BLaER1 treated with 17β-estradiol and CSF1 and Interleukin-3, amounts not matched to agents 10 nM and 100 nM (cell line): ENCODE data around the gene CALB2.
"Not testable (repeated sequence)": the region's sequence is repeated elsewhere in the genome, so short reads cannot be mapped to it uniquely, and the experiment has no call there.

ENCODE experiments used
- H3K27ac ChIP-seq, 11 experiments: shearing (Covaris generic); formaldehyde crosslinking; 2 replicates each; pipeline ENCODE4 v1.8.1; 2022
- H3K27me3 ChIP-seq, 11 experiments: shearing (Covaris generic); formaldehyde crosslinking; 2 replicates each; pipeline ENCODE4 v1.8.1; 2022
- H3K36me3 ChIP-seq, 11 experiments: shearing (Covaris generic); formaldehyde crosslinking; 2 replicates each; pipeline ENCODE4 v1.8.1; 2022
- H3K4me1 ChIP-seq, 10 experiments: shearing (Covaris generic); formaldehyde crosslinking; 2 replicates each; pipeline ENCODE4 v1.8.1; 2022
- H3K4me2 ChIP-seq, 11 experiments: shearing (Covaris generic); formaldehyde crosslinking; 2 replicates each; pipeline ENCODE4 v1.8.1; 2022
- H3K4me3 ChIP-seq, 10 experiments: shearing (Covaris generic); formaldehyde crosslinking; 2 replicates each; pipeline ENCODE4 v1.8.1; 2022
- H3K9ac ChIP-seq, 11 experiments: shearing (Covaris generic); formaldehyde crosslinking; 2 replicates each; pipeline ENCODE4 v1.8.1; 2022
- H3K9me3 ChIP-seq, 11 experiments: shearing (Covaris generic); formaldehyde crosslinking; replicated peaks in 1 of 11; 2 replicates each; pipeline ENCODE4 v1.8.1; 2022
- H4K20me1 ChIP-seq, 11 experiments: shearing (Covaris generic); formaldehyde crosslinking; 2 replicates each; pipeline ENCODE4 v1.8.1; 2022
- Cebpa-rat ChIP-seq, 11 experiments: shearing (Covaris generic); IDR thresholded peaks; 2 replicates each; pipeline ENCODE4 v1.8.1; 2022

CALB2 gene

DNA sequence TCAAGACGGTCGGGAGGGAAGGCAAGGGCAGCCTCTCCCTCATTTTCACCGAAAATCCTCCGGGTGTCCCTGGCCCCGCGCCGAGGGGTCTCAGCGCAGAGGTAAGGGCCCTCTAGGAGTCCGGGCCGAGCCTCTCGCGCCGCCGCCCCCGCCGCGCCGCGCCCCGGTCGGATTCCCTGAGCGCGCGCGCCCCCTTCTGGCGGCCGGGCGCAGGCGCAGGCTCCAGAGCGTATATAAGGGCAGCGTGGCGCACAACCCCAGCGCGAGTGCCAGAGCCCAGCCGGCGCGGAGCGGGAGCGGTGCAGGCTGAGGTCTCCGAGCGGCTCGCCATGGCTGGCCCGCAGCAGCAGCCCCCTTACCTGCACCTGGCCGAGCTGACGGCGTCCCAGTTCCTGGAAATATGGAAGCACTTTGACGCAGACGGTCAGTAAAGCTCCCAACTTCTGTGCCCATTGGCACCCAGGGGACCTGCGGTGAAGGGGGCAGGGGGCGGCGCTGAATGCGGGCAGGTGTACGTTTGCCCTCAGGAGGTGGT is at the start of gene CALB2:
CALB2 (plus strand) TSS at position 260 of the 535 bp plus-strand sequence; CDS start at position 330, 70 bp downstream.
- Histone ChIP-seq H3K36me3 (no peaks in the 10 kb centered on the region), H3K27ac (no peak within 1 kb of the TSS), H3K4me2 (peak within 1 kb of the TSS; percentile 81 to 97 (median 93)), H3K9me3 (no peaks in the 10 kb centered on the region), H3K9ac (peak within 1 kb of the TSS; percentile 21 to 64 (median 53); a peak in 14 of 22 replicates), H4K20me1 (peaks cover 0 to 9% (median 0%) of the 10 kb centered on the region in 11 experiments; a peak in 4 of 22 replicates), H3K4me3 (peak within 1 kb of the TSS; percentile 37 to 57 (median 43); a peak in 18 of 20 replicates), H3K27me3 (peaks cover 0 to 7% (median 0%) of the 10 kb centered on the region in 11 experiments; a peak in 5 of 22 replicates), H3K4me1 (peaks cover 5 to 13% (median 9%) of the 10 kb centered on the region in 10 experiments; a peak in 17 of 20 replicates)
- no peak for TF ChIP-seq Cebpa-rat (IDR thresholded peaks at IDR 0.05)

DNA sequence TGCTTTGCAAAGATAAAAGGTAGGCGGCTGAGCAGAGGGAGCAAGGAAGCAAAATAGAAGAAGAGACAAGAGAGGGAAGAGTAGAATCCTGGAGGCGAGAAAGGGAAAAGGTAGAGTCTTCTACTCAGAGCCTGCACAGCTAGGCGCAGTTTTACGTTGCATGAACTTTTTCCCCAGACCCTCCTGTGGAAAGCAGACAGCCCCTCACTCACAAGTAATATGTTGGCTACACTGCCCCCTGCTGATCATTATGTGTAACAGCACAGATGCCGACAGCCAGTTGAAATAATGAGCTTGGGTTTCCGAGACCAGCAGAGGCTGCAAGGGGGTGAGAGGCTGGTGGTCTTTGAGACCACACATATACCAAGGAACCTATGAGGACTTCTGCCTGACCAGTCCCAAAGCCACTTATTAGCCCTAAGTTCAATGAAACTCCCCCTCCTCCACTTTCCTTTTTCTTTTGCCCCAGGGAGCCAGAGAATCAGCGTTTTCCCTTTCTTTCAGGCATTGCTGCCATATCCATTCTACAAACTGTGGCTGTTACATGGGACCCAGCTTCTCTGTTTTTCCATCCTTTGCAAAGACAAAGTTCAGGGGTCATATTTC is 46.9 kb upstream of the CALB2 start:
- Histone ChIP-seq H3K9ac (no peak overlapping the region), H3K4me1 (no peaks in the 10 kb centered on the region), H3K36me3 (no peaks in the 10 kb centered on the region), H4K20me1 (0 out of 22 replicates have a peak, but pooled peaks cover 0 to 7% (median 0%) of the 10 kb centered on the region in 11 experiments), H3K27ac (no peak overlapping the region), H3K9me3 (no peaks in the 10 kb centered on the region), H3K27me3 (no peaks in the 10 kb centered on the region), H3K4me3 (no peak overlapping the region), H3K4me2 (no peak overlapping the region)
- no peak for TF ChIP-seq Cebpa-rat (IDR thresholded peaks at IDR 0.05)

DNA sequence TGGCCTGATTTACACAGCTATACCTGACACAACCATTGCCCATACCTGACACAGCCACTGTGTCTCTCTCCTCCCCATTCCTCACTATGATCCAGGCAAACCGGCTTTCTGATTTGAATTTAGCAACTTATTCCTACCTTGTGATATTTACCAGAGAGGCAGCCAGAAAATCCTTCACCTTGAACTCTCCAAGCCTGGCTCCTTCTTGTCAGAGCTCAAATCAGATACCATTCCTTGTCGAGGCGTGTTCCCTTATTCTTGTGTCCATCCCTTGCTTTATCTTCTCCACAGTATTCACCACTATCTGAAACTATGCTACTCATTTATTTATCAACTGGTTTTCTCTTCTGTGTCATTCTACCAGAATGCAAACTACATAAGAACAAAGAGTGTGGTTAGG is 44.9 kb upstream of the CALB2 start:
- not testable (repeated sequence) for H3K27ac ChIP-seq, H3K9me3 ChIP-seq, H3K4me2 ChIP-seq, H4K20me1 ChIP-seq, H3K27me3 ChIP-seq, H3K9ac ChIP-seq, H3K4me3 ChIP-seq, H3K4me1 ChIP-seq, H3K36me3 ChIP-seq

DNA sequence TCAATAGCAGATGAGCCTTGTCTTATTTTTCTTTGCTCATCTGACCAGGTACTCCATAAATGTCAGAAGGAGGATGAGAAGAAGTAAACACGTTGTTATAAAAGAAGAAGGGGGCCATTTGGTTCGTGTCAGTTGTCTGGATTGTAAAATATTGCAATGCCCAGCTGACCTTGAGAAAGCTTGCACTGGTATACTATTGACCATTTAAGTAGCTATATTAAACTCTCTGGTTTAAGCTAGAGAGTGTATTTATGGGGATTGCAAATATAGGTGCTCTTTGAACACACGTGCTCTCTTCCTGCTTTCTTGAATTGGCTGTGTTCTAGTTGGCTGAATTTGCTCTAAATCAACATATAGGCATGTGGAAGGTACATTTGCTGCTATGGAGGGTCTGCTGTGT is 43.3 kb upstream of the CALB2 start:
- Histone ChIP-seq H3K9me3 (no peaks in the 10 kb centered on the region), H3K36me3 (no peaks in the 10 kb centered on the region), H3K4me2 (no peak overlapping the region), H3K27ac (no peak overlapping the region), H3K4me1 (no peaks in the 10 kb centered on the region), H4K20me1 (0 out of 22 replicates have a peak, but pooled peaks cover 0 to 7% (median 0%) of the 10 kb centered on the region in 11 experiments), H3K4me3 (no peak overlapping the region), H3K27me3 (no peaks in the 10 kb centered on the region), H3K9ac (no peak overlapping the region)
- no peak for TF ChIP-seq Cebpa-rat (IDR thresholded peaks at IDR 0.05)

DNA sequence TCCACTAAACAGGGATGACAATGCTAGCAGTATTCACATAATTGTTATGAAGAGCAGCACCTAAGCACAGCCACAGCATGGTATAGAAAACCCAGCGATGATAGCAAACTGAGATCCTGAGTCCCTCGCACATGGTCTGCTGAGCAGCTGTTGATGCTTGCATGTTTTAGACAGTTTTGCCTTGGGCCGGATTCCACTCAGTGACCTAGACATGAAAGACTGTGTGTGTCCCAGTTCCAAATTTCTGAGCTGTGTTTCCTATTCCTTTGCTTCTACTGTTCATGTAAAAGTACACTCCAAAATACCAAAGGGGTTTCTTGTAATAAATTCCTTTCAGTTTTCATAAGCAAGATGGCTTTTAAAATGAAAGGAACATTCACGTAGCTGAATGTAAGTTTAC is 38.5 kb upstream of the CALB2 start:
- TF ChIP-seq Cebpa-rat (IDR thresholded peaks at IDR 0.05): no peak
- H3K27ac ChIP-seq: no peak overlapping the region

DNA sequence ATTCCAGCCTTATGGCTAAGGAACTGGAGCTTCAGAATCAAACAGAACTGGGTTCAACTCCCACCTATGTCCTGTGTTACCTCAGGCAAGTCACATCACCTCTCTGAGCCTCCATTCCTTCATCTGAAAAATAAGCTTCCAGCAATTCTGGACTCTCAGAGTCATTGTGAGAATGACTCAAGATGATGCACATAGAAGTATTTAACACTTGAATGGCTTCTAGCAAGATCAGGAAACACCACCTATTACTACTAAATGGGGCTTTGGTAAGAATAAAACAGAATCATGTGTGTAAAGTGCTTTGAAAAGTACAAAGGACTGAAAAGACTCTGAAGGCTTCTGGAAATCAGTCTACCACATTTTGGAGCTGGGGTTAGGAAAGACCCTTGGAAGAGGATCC is 30.8 kb upstream of the CALB2 start:
- H3K4me1 ChIP-seq: no peaks in the 10 kb centered on the region
- H3K4me3 ChIP-seq: no peak overlapping the region
- no peak overlapping the region for H3K27ac ChIP-seq
- no peaks in the 10 kb centered on the region for H3K36me3 ChIP-seq
- no peak for TF ChIP-seq Cebpa-rat (IDR thresholded peaks at IDR 0.05)
- H3K4me2 ChIP-seq: no peak overlapping the region
- peaks cover 0 to 14% (median 4%) of the 10 kb centered on the region in 11 experiments; a peak in 9 of 22 replicates for H3K9me3 ChIP-seq
- H3K27me3 ChIP-seq: no peaks in the 10 kb centered on the region
- no peaks in the 10 kb centered on the region for H4K20me1 ChIP-seq
- no peak overlapping the region for H3K9ac ChIP-seq

More for the DNA sequence above, 38.5 kb upstream of the CALB2 start:
- no peaks in the 10 kb centered on the region for H4K20me1 ChIP-seq
- H3K4me1 ChIP-seq: no peaks in the 10 kb centered on the region
- no peaks in the 10 kb centered on the region for H3K36me3 ChIP-seq
- H3K4me3 ChIP-seq: no peak overlapping the region
- no peaks in the 10 kb centered on the region; a peak in 1 of 22 replicates for H3K27me3 ChIP-seq
- H3K4me2 ChIP-seq: no peak overlapping the region
- H3K9ac ChIP-seq: no peak overlapping the region
- H3K9me3 ChIP-seq: no peaks in the 10 kb centered on the region

DNA sequence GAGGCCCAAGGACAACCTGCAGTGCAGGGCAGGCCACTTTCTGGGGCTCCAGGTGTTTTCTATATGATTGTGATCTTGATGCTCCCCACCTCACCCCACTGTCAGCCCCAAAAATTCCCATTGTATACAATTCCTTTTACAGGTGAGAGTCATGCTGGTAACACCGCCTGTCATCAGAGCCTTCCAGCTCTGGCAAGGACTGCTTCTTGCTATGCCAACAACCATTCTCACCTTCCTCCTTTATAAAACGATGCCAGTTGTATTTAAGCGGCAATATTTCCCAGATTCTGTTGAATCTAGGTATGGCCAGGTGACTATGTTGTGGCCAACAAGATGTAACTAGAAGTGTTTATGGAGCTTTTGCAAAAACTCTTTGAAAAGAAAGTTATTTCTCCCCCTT is 30.4 kb upstream of the CALB2 start:
- no peak for TF ChIP-seq Cebpa-rat (IDR thresholded peaks at IDR 0.05)
- no peak overlapping the region for H3K27ac ChIP-seq

DNA sequence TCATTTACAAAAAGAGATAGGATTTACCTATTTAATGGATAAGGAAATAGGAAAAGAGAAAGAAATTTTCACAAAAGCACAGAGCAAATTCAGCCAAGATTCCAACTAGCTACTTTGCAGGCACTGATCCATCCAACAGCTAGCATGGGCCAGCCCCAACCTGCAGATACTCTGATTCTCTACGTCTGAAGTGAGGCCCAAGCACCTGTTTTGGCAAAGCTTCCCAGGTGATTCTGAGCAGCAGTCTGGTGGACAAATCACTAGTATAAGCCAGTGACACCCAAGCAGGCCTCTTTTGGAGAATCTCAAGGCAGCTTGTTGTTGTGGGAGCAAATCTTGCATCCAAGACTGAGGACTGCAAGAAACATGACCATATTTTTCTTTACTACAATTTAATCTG is 20.9 kb upstream of the CALB2 start:
- Histone ChIP-seq H3K4me1 (peaks cover 0 to 5% (median 2%) of the 10 kb centered on the region in 10 experiments; a peak in 6 of 20 replicates), H3K27me3 (no peaks in the 10 kb centered on the region), H3K9ac (no peak overlapping the region), H3K4me3 (no peak overlapping the region), H3K36me3 (no peaks in the 10 kb centered on the region), H3K27ac (no peak overlapping the region), H3K9me3 (0 out of 22 replicates have a peak, but pooled peaks cover 0 to 5% (median 0%) of the 10 kb centered on the region in 11 experiments), H3K4me2 (no peak overlapping the region), H4K20me1 (no peaks in the 10 kb centered on the region)
- no peak for TF ChIP-seq Cebpa-rat (IDR thresholded peaks at IDR 0.05)

More for the DNA sequence above, 30.4 kb upstream of the CALB2 start:
- H3K36me3 ChIP-seq: no peaks in the 10 kb centered on the region
- no peak overlapping the region for H3K4me2 ChIP-seq
- no peaks in the 10 kb centered on the region for H3K27me3 ChIP-seq
- peaks cover 0 to 14% (median 4%) of the 10 kb centered on the region in 11 experiments; a peak in 9 of 22 replicates for H3K9me3 ChIP-seq
- no peak overlapping the region for H3K9ac ChIP-seq
- no peaks in the 10 kb centered on the region for H3K4me1 ChIP-seq
- H4K20me1 ChIP-seq: no peaks in the 10 kb centered on the region
- H3K4me3 ChIP-seq: no peak overlapping the region

DNA sequence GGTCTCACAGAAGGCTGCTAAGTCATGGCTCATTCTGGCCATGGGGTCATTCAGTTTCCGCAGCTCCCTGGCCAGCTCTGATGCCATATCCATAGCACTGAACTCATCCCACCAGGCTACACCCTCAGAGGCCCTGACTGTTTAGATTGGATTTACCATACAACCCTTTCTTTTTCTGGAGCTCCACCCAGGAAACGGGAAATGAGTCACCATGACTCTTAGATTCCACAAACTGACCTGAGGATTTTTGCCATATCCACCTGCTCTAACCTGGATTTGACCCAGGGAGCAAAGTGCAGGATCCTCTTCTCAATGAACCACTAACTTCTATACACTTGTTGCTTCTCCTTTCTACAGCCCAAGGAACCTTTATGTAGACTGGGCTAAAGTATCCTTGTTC is 20.3 kb upstream of the CALB2 start:
- peaks cover 0 to 5% (median 2%) of the 10 kb centered on the region in 10 experiments; a peak in 6 of 20 replicates for H3K4me1 ChIP-seq
- H3K27ac ChIP-seq: no peak overlapping the region
- no peak overlapping the region for H3K9ac ChIP-seq
- TF ChIP-seq Cebpa-rat (IDR thresholded peaks at IDR 0.05): no peak
- H4K20me1 ChIP-seq: no peaks in the 10 kb centered on the region
- H3K27me3 ChIP-seq: no peaks in the 10 kb centered on the region
- H3K9me3 ChIP-seq: 0 out of 22 replicates have a peak, but pooled peaks cover 0 to 5% (median 0%) of the 10 kb centered on the region in 11 experiments
- no peaks in the 10 kb centered on the region for H3K36me3 ChIP-seq
- peak overlapping the region in 2 of 11 experiments; percentile 8; a peak in 2 of 22 replicates for H3K4me2 ChIP-seq
- H3K4me3 ChIP-seq: no peak overlapping the region
